GM12872 (cell line): ENCODE measurements around the gene FLRT1.

Experiments used
- CTCF ChIP-seq: IDR thresholded peaks from 3 replicates; pipeline ENCODE4 v1.5.1; 2011; ENCODE audit warnings: low read depth, mild to moderate bottlenecking, low read length, moderate library complexity; ENCODE audit not compliant: insufficient read depth

The FLRT1 gene

GRCh38 chr11:64015510-64015909 lies 20.2 kb upstream of the FLRT1 start:
- no peak for TF ChIP-seq CTCF

- TF ChIP-seq CTCF = no peak
Observed at GRCh38 chr11:64015935-64016845, 19.5 kb upstream of the FLRT1 start.

- no peak for TF ChIP-seq CTCF
Observed at GRCh38 chr11:64017945-64018224, 17.8 kb upstream of the FLRT1 start.

GRCh38 chr11:64018310-64018709 lies 17.4 kb upstream of the FLRT1 start:
- no peak for TF ChIP-seq CTCF

- TF ChIP-seq CTCF = no peak
Observed at GRCh38 chr11:64019106-64020037, 16.4 kb upstream of the FLRT1 start.

- TF ChIP-seq CTCF = no peak
Observed at GRCh38 chr11:64020976-64021756, 14.6 kb upstream of the FLRT1 start.

GRCh38 chr11:64021757-64022093 lies 14.0 kb upstream of the FLRT1 start:
- TF ChIP-seq CTCF = no peak
